ENCODE measurements around the gene SOWAHB. TPM values are rescaled to one million over a fixed set of nuclear protein-coding genes. Genes with fewer than 3 reads are reported as not detected.

Gene SOWAHB
- total and polyA plus RNA-seq, 2 donors (not counting 1 experiment from before 2014, with no cell fraction given), result not detected

DNA sequence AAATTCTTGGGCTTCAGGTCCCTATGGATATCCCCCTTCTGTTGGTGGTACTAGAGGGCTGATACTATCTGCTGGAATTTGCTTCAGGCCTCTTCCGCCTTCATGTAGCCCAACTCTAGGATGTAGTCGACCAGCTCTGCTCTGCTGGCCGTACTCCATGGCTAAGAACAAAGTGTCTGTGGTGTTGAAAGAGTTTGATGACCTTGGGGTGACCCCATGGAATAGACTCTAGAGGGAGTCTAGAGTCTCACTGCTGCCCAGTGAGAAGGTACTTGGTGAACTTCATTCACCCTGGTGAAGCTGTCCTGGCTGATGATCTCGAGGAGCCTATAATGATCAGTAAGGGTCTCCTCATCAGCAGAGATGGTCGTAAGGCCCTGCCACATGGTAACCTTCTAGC is 11.7 kb downstream of the SOWAHB start:
- no peaks in the 10 kb centered on the region for H3K9me3 ChIP-seq (ENCODE audit: control extremely low read depth in 1 of 3, control insufficient read depth in 2 of 3, insufficient read depth in 1 of 3, low read length in 2 of 3)
- H3K4me3 ChIP-seq (ENCODE audit: control extremely low read depth in 1 of 5, extremely low read depth in 1 of 5, insufficient read depth in 1 of 5, low read depth in 2 of 5, low read length in 4 of 5), result no peak overlapping the region
- H3K4me3 Mint-ChIP-seq, result no peak overlapping the region
- H3K4me2 ChIP-seq (replicated peaks; ENCODE audit: low read depth, low read length, poor library complexity, severe bottlenecking), result no peak overlapping the region
- intact Hi-C loops (cut with micrococcal nuclease), result no loop called here
- no peaks in the 10 kb centered on the region for H3K79me2 ChIP-seq (ENCODE audit: control insufficient read depth, insufficient read depth, low read length)
- no peak overlapping the region for H3K9ac ChIP-seq (ENCODE audit: low read length)
- H3K4me1 ChIP-seq (ENCODE audit: control insufficient read depth in 2 of 2, insufficient read depth in 2 of 2, low read length in 2 of 2), result no peaks in the 10 kb centered on the region
- no peaks in the 10 kb centered on the region for H3K27me3 ChIP-seq (replicated peaks in 1 of 4; ENCODE audit: control extremely low read depth in 1 of 4, control insufficient read depth in 3 of 4, insufficient read depth in 4 of 4, low read length in 3 of 4)
- ATAC-seq (ENCODE audit: low read depth) (no peak), DNase-seq (no peak)
- no peaks in the 10 kb centered on the region for H4K20me1 ChIP-seq (ENCODE audit: control insufficient read depth, insufficient read depth, low read length, poor library complexity, severe bottlenecking)
- ChIA-PET POLR2A (no interaction called here), CTCF (no interaction called here)
- H3K4me1 Mint-ChIP-seq, result no peaks in the 10 kb centered on the region
- H3K27ac Mint-ChIP-seq, result no peak overlapping the region
- H3K27me3 Mint-ChIP-seq, result peaks cover 31% of the 10 kb centered on the region
- no peak overlapping the region for H2AFZ ChIP-seq (ENCODE audit: insufficient read depth, low read depth, low read length, poor library complexity, severe bottlenecking)
- H3K36me3 ChIP-seq (replicated peaks in 1 of 2; ENCODE audit: control extremely low read depth in 1 of 2, control insufficient read depth in 1 of 2, extremely low read depth in 1 of 2, insufficient read depth in 2 of 2, low read length in 1 of 2), result no peaks in the 10 kb centered on the region
- no peak overlapping the region for H3K27ac ChIP-seq (ENCODE audit: low read length in 2 of 2)
- H3K9me3 Mint-ChIP-seq (ENCODE audit: insufficient read depth), result no peaks in the 10 kb centered on the region
- 95% methylated on average over 5 of the region's 5 CpGs for WGBS (ENCODE audit: insufficient coverage)
- TF ChIP-seq CTCF (IDR thresholded peaks at IDR 0.05) (no peak), EZH2 (IDR thresholded peaks at IDR 0.05; ENCODE audit: borderline replicate concordance, insufficient read depth, low read depth, low read length, poor library complexity, severe bottlenecking) (no peak)

- Mint-ChIP-seq H3K4me1 (no peaks in the 10 kb centered on the region), H3K27ac (no peak overlapping the region), H3K9me3 (ENCODE audit: insufficient read depth) (no peaks in the 10 kb centered on the region), H3K27me3 (peaks cover 41% of the 10 kb centered on the region), H3K4me3 (no peak overlapping the region)
- no peak for ATAC-seq (ENCODE audit: low read depth)
- Histone ChIP-seq H3K27me3 (replicated peaks in 1 of 4; ENCODE audit: control extremely low read depth in 1 of 4, control insufficient read depth in 3 of 4, insufficient read depth in 4 of 4, low read length in 3 of 4) (peaks cover 0 to 2% (median 0%) of the 10 kb centered on the region in 4 experiments), H3K4me1 (ENCODE audit: control insufficient read depth in 2 of 2, insufficient read depth in 2 of 2, low read length in 2 of 2) (no peaks in the 10 kb centered on the region), H3K4me2 (replicated peaks; ENCODE audit: low read depth, low read length, poor library complexity, severe bottlenecking) (no peak overlapping the region), H3K79me2 (ENCODE audit: control insufficient read depth, insufficient read depth, low read length) (no peaks in the 10 kb centered on the region), H3K27ac (ENCODE audit: low read length in 2 of 2) (no peak overlapping the region), H3K36me3 (replicated peaks in 1 of 2; ENCODE audit: control extremely low read depth in 1 of 2, control insufficient read depth in 1 of 2, extremely low read depth in 1 of 2, insufficient read depth in 2 of 2, low read length in 1 of 2) (no peaks in the 10 kb centered on the region), H3K9ac (ENCODE audit: low read length) (no peak overlapping the region), H3K4me3 (ENCODE audit: control extremely low read depth in 1 of 5, extremely low read depth in 1 of 5, insufficient read depth in 1 of 5, low read depth in 2 of 5, low read length in 4 of 5) (no peak overlapping the region), H3K9me3 (ENCODE audit: control extremely low read depth in 1 of 3, control insufficient read depth in 2 of 3, insufficient read depth in 1 of 3, low read length in 2 of 3) (no peaks in the 10 kb centered on the region), H4K20me1 (ENCODE audit: control insufficient read depth, insufficient read depth, low read length, poor library complexity, severe bottlenecking) (no peaks in the 10 kb centered on the region), H2AFZ (ENCODE audit: insufficient read depth, low read depth, low read length, poor library complexity, severe bottlenecking) (no peak overlapping the region)
- 76% methylated on average over 2 of the region's 8 CpGs for WGBS (ENCODE audit: insufficient coverage)
- intact Hi-C loops (cut with micrococcal nuclease), result no loop called here
- no peak for TF ChIP-seq CTCF (IDR thresholded peaks at IDR 0.05)
- no peak for TF ChIP-seq EZH2 (IDR thresholded peaks at IDR 0.05; ENCODE audit: borderline replicate concordance, insufficient read depth, low read depth, low read length, poor library complexity, severe bottlenecking)
- ChIA-PET CTCF (no interaction called here), POLR2A (no interaction called here)
- DNase-seq, result no peak
These were observed 14.8 kb downstream of the SOWAHB start for GRCh38 chr4:76883147-76883546.

Measured in B cell (primary cell).